SK-MEL-5 (cell line): Measurements from ENCODE around the gene MAD1L1. TPM values are rescaled to one million over a fixed set of nuclear protein-coding genes. Genes with fewer than 3 reads are reported as not detected.

Experiments
- DNase-seq: peaks from one replicate; pipeline ENCODE4 v3.0.0-alpha.2; 2016; ENCODE audit warnings: low read depth, low spot score
- in situ Hi-C: cut with HindIII; loops from 2 replicates; pipeline ENCODE4 v1.10.0; 2016; ENCODE audit warnings: low sequenced_read_pairs, high pct_unique_total_duplicates, low pct_unique_long_range_greater_than_20kb
- total RNA-seq: library from RNA; depleted of rRNA; stranded (reverse); fragments of >200 nt; shearing (Covaris generic); gene quantifications from 2 replicates; pipeline ENCODE4 v1.2.3, GENCODE V29; 2014

MAD1L1 gene
- total RNA-seq, 1 experiment from 2014 or later = 204 TPM

- no peak for DNase-seq
- in situ Hi-C loops = no loop called here
Measured at GRCh38 chr7:2227699-2228098, 5.0 kb downstream of the MAD1L1 start.

- DNase-seq = no peak
- in situ Hi-C loops = no loop called here
Measured at GRCh38 chr7:2225830-2226229, 6.9 kb downstream of the MAD1L1 start.

- no peak for DNase-seq
- in situ Hi-C loops = no loop called here
Measured at GRCh38 chr7:2225336-2225735, 7.4 kb downstream of the MAD1L1 start.

GRCh38 chr7:2224934-2225333, 7.8 kb downstream of the MAD1L1 start:
- in situ Hi-C loops = no loop called here

GRCh38 chr7:2224491-2224928, 8.2 kb downstream of the MAD1L1 start:
- DNase-seq = no peak
- in situ Hi-C loops = no loop called here

More at GRCh38 chr7:2224934-2225333, 7.8 kb downstream of the MAD1L1 start:
- DNase-seq = no peak

- in situ Hi-C loops = no loop called here
Measured at GRCh38 chr7:2223321-2223720, 9.4 kb downstream of the MAD1L1 start.

GRCh38 chr7:2222516-2222915, 10.2 kb downstream of the MAD1L1 start:
- in situ Hi-C loops = no loop called here
- DNase-seq = no peak

More at GRCh38 chr7:2223321-2223720, 9.4 kb downstream of the MAD1L1 start:
- DNase-seq = no peak

GRCh38 chr7:2220954-2221353, 11.8 kb downstream of the MAD1L1 start:
- DNase-seq = no peak
- in situ Hi-C loops = no loop called here

GRCh38 chr7:2220506-2220905, 12.2 kb downstream of the MAD1L1 start:
- in situ Hi-C loops = no loop called here
- DNase-seq = no peak

- DNase-seq = no peak
- in situ Hi-C loops = no loop called here
Measured at GRCh38 chr7:2220030-2220429, 12.7 kb downstream of the MAD1L1 start.

GRCh38 chr7:2219606-2220005, 13.1 kb downstream of the MAD1L1 start:
- in situ Hi-C loops = no loop called here
- DNase-seq = no peak

GRCh38 chr7:2219136-2219535, 13.6 kb downstream of the MAD1L1 start:
- in situ Hi-C loops = no loop called here
- no peak for DNase-seq

GRCh38 chr7:2218444-2218785, 14.3 kb downstream of the MAD1L1 start:
- in situ Hi-C loops = no loop called here

GRCh38 chr7:2217716-2218443, 14.9 kb downstream of the MAD1L1 start:
- DNase-seq = no peak
- in situ Hi-C loops = no loop called here

More at GRCh38 chr7:2218444-2218785, 14.3 kb downstream of the MAD1L1 start:
- DNase-seq = no peak

GRCh38 chr7:2217206-2217605, 15.5 kb downstream of the MAD1L1 start:
- no peak for DNase-seq
- in situ Hi-C loops = no loop called here

- DNase-seq = no peak
- in situ Hi-C loops = no loop called here
Measured at GRCh38 chr7:2215851-2216250, 16.9 kb downstream of the MAD1L1 start.

GRCh38 chr7:2214636-2215035, 18.1 kb downstream of the MAD1L1 start:
- no peak for DNase-seq
- in situ Hi-C loops = no loop called here

- in situ Hi-C loops = no loop called here
- DNase-seq = no peak
Measured at GRCh38 chr7:2213551-2214215, 19.1 kb downstream of the MAD1L1 start.

GRCh38 chr7:2212906-2213305, 19.8 kb downstream of the MAD1L1 start:
- in situ Hi-C loops = no loop called here
- DNase-seq = no peak
